Gastrocnemius medialis (tissue), 4 donors: ENCODE measurements around the gene ADGRB3.

Source experiments
- CTCF ChIP-seq, 5 experiments: fragments of 450-650 bp in 3 of 5; fragments of 200-600 bp in 2 of 5; sonication (generic) in 2 of 5; IDR thresholded peaks in 4 of 5; conservative IDR thresholded peaks in 1 of 5; 1 replicate in 4 of 5; 2 replicates in 1 of 5; pipeline ENCODE4 v1.5.1; 2016 to 2019; ENCODE audit warnings: antibody characterized with exemption in 5 of 5, mild to moderate bottlenecking in 3 of 5, moderate library complexity in 3 of 5
- POLR2A ChIP-seq, 2 donors: fragments of 450-650 bp; IDR thresholded peaks; one replicate each; pipeline ENCODE4 v1.6.1; 2017; ENCODE audit warnings: antibody characterized with exemption in 2 of 2, mild to moderate bottlenecking in 2 of 2, moderate library complexity in 2 of 2

- TF ChIP-seq POLR2A (IDR thresholded peaks at IDR 0.05) (no peak), CTCF (IDR thresholded peaks at IDR 0.05 in 4 of 5, conservative IDR thresholded peaks at IDR 0.05 in 1 of 5) (no peak)
Measured at GRCh38 chr6:69261010-69261409, 625.9 kb downstream of the ADGRB3 start.
